GM12878 (cell line): ENCODE data around the gene PTPRN2.

Experiments used
- CTCF ChIP-seq, 3 experiments: IDR thresholded peaks in 2 of 3; conservative IDR thresholded peaks in 1 of 3; 2 replicates each; pipeline ENCODE4 v1.5.1; 2011; ENCODE audit warnings: low read depth in 3 of 3, low read length in 3 of 3, mild to moderate bottlenecking in 3 of 3, control low read depth in 2 of 3, moderate library complexity in 2 of 3, inconsistent platforms in 1 of 3, mixed read lengths in 1 of 3; ENCODE audit not compliant: control insufficient read depth in 2 of 3, insufficient read depth in 1 of 3; ENCODE audit errors: extremely low read depth in 1 of 3
- EP300 ChIP-seq, 2 experiments: fragments of 150-350 bp in 1 of 2; IDR thresholded peaks; 2 replicates each; pipeline ENCODE4 v1.6.1; 2011 to 2012; ENCODE audit warnings: low read depth in 2 of 2, low read length in 2 of 2, borderline replicate concordance in 1 of 2, improper control_type of control experiment in 1 of 2, inconsistent platforms in 1 of 2; ENCODE audit not compliant: control insufficient read depth in 1 of 2
- EZH2 ChIP-seq: IDR thresholded peaks from 2 replicates; pipeline ENCODE4 v1.6.1; 2012; ENCODE audit warnings: low read depth, mild to moderate bottlenecking, control low read depth, inconsistent platforms, low read length, borderline replicate concordance; ENCODE audit not compliant: control insufficient read depth
- FOXK2 ChIP-seq: fragments of 450-650 bp; IDR thresholded peaks from 2 replicates; pipeline ENCODE4 v1.6.1; 2017; ENCODE audit warnings: mild to moderate bottlenecking, moderate library complexity
- MEF2B ChIP-seq: fragments of 450-650 bp; IDR thresholded peaks from 2 replicates; pipeline ENCODE4 v1.6.1; 2018; ENCODE audit warnings: mild to moderate bottlenecking, moderate library complexity; ENCODE audit not compliant: partially characterized antibody, poor library complexity, severe bottlenecking
- NFYB ChIP-seq: IDR thresholded peaks from 2 replicates; pipeline ENCODE4 v1.6.1; 2011; ENCODE audit warnings: low read depth, mild to moderate bottlenecking, low read length, improper control_type of control experiment, moderate library complexity; ENCODE audit not compliant: insufficient read depth
- SREBF2 ChIP-seq: IDR thresholded peaks from 2 replicates; pipeline ENCODE4 v1.6.1; 2012; ENCODE audit warnings: mild to moderate bottlenecking, low read length
- SUPT20H ChIP-seq: IDR thresholded peaks from 2 replicates; pipeline ENCODE4 v1.6.1; 2011; ENCODE audit warnings: low read depth, mild to moderate bottlenecking, low read length, moderate library complexity, borderline replicate concordance; ENCODE audit not compliant: control insufficient read depth

DNA sequence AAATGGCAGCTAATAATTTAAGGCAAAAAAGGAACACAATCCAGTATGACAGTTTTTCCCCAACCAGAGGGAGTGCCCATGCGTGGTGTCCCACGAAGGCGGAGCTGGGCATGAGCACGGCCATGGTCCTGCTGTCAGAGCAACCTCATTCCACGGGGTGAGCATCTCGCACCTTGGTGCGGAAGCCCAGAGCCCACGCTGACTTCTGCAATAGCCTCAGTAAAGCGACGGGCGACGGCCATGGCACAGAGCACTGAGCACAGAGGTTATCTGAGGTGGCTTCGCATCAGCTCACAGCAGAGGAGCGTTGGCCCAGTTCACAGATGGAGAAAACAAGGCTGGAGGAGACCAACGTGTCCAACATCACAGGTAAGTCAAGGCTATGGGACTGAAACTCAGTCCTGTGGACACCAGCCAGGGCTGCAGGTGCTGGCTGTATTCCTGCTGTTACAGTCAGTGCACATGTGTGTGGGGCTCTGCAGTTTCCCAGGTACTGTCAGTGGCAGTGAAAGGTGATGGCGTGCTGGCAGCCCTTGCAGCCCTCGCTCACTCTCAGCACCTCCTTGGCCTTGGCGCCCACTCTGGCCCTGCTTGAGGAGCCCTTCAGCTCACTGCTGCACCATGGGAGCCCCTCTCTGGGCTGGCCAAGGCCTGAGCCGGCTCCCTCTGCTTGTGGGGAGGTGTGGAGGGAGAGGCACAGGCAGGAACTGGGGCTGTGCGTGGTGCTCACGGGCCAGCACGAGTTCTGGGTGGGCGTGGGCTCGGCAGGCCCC lies 525.6 kb downstream of the PTPRN2 start:
- TF ChIP-seq EP300 (IDR thresholded peaks at IDR 0.05; ENCODE audit: borderline replicate concordance in 1 of 2, control insufficient read depth in 1 of 2, low read depth in 2 of 2, low read length in 2 of 2) (no peak), CTCF (IDR thresholded peaks at IDR 0.05 in 2 of 3, conservative IDR thresholded peaks at IDR 0.05 in 1 of 3; ENCODE audit: control insufficient read depth in 2 of 3, extremely low read depth in 1 of 3, insufficient read depth in 1 of 3, low read depth in 3 of 3, low read length in 3 of 3) (no peak), SREBF2 (no peak), MEF2B (no peak), EZH2 (no peak), SUPT20H (no peak), NFYB (no peak), FOXK2 (no peak)
